Ammon's horn (tissue), 1 donor: ENCODE measurements around the gene EMC8.
"Not testable (repeated sequence)": the region's sequence is repeated elsewhere in the genome, so short reads cannot be mapped to it uniquely, and the experiment has no call there.

Experiments
- DNase-seq: peaks from one replicate; pipeline ENCODE4 v3.0.0-alpha.2; 2016; ENCODE audit warnings: low spot score

EMC8 gene

DNA sequence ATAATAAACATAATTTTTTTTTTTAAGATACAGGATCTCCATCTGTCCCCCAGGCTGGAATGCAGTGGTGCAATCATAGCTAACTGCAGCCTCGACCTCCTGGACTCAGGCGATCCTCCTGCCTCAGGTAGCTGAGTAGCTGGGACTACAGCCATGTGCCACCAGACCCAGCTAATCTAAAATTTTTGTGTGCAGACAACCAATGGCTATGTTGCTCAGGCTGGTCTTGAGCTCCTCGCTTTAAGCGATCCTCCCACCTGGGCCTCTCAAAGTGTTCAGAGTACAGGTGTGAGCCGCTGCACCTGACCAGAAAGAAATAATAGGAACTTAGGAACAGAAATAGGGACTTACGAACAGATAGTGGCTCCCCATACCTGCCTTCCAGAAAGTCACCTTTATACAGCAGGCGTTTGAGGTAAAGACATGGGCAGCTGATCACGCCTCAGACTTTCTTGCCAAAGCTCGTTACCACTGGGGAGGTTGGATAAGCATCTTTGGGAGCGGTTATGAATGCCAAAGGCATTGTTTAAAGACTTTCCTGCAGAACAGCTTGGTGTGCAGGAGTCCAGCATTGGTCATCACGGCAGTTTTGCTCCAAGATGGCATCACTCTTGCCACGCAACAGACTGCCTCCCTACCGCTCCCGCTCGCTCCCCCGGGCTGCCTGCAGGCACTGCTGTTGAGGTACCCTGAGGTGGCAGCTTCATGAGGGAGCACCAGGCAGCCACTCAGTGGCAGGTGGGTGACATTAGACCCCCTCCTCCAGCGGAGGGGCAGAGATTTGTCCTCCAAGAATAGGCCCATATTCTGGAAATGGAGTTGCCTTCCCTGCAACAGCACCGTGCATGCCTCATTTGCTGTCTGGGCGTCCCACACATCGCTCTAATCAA lies 13.7 kb upstream of the EMC8 start:
- DNase-seq: no peak

DNA sequence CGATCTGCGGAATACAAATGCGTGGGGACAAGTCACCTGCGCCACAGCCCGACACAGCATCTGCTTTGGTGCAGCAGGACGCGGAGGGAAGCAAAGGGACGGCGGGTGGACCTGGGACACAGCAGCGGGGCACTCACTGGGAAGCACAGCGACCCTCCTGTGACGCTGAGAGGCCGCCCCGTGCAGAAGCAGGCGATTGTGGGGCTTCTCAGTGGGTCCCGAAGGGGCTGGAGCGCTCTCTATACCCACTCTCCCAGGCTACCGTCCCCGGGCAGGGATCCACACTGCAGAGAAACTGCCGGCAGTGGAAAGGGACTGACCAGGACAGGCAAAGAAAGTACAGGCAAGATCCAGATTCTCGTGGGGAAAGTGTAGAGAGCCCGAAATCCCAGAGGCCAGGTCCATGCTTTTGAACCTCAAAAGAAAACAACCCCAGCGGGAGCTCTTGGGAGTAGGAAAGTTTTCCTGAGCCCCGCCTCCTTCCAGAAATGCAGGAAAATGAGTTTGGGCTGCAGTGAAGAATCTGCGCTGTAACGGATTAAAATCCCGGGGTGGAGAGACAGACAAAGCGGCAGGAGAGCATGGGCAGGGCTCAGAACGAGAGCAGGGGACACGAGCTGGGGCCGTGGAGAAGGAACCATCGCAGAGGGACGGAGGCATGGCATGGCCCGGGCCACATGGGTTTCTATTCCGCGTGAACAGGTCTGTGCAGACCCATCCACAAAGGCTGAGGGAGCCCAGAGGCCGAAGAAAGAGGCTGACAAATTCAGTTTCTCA lies 12.9 kb upstream of the EMC8 start:
- DNase-seq: no peak

DNA sequence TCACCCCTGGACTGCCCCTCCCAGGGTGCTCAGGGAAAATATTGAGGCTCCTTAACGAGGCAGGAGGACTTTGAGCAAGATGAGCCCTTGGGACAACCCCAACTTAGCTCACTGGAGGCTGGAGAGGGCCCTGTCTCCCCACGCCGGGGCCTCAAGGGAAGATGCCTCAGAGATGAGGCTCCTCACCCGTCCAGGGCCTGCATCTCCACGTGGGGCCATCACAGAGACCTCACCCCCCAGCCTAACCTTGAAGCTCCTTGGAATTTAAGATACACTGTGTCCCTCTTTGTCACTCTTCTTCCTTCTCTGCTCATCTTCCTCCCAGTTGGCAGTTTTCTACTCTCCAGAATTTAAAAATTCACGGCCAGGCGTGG lies 11.4 kb upstream of the EMC8 start:
- no peak for DNase-seq

DNA sequence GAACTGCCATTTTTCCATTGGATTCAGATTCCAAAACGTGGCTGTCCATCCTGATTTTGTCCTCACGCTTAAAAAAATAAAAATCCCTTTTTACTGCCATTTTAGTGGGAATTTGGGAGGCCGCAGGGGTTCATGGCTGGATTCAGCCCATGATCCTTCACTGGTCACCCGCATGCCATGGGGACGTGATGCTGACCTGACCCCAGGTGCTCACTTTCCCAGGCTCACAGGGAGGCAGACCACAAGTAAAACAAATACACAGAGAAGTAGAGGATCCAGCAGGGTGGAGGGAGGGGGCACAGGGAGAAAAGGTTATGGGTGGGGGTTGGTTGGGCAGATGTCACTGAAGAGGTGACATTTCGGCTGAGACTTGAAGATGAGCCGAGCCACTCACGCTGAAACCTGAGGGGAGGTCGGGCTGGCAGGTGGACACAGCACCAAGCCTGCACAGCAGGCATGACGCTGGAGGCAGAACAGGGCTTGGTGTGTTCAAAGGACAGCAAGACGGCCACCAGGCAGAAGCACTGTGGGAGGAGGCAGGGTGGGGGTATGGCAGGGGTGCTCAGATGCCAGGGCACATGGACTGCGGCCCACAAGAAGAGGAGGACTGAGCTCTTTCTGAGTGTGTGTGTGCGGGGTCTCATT lies 10.9 kb upstream of the EMC8 start:
- DNase-seq: no peak

DNA sequence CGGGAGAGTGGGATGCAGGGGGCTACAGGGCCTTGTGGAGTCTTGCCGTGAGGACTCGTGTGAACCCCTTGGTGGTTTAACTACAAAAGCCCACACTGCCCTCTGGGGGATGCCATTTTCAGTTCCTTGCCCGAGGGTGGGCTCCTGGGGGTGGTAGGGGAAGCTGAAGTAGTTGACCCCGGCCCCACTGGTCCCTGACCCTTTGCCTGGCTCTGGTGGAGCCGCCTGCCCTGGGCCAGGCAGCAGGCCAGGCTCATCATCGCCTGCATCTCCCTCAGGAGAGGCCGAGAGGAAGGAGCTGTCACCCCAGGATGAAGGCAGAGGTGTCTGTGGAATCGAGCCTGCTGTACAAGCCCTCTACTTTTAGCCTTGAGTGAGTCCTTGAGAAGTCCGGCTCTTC lies 10.3 kb upstream of the EMC8 start:
- no peak for DNase-seq

DNA sequence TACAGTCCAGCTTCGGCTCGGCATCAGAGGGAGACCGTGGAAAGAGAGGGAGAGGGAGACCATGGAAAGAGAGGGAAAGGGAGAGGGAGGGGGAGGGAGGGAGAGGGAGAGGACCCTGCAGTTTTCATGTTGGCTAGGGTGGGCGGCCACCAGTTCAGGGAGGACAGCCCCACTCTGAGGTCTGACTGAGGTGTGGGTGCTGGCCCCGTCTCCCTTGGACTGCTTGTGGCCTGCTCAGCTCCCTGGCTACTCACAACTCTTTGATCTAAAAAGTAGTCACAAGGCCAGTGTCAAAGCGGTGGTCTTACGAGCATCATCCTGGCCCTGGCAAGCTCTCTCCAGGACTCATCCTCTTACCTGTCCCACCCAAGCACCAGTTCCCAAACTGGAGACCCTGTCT lies 9.6 kb upstream of the EMC8 start:
- DNase-seq: no peak

DNA sequence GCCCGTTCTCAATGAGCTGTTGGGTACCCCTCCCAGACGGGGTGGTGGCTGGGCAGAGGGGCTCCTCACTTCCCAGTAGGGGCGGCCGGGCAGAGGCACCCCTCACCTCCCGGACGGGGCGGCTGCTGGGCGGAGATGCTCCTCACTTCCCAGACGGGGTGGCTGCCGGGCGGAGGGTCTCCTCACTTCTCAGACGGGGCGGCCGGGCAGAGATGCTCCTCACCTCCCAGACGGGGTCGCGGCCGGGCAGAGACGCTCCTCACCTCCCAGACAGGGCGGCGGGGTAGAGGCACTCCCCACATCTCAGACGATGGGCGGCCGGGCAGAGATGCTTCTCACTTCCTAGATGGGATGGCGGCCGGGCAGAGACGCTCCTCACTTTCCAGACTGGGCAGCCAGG lies 8.8 kb upstream of the EMC8 start:
- DNase-seq: not testable (repeated sequence)

DNA sequence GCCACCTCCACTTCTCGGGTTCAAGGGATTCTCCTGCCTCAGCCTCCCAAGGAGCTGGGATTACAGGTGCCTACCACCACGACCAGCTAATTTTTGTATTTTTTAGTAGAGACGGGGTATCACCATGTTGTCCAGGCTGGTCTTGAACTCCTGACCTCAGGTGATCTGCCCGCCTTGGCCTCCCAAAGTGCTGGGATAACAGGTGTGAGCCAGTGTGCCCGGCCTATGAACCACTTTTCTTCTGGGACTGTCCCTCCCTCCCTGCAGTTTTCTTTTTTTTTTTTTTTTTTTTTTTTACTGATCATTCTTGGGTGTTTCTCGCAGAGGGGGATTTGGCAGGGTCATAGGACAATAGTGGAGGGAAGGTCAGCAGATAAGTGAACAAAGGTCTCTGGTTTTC lies 8.0 kb upstream of the EMC8 start:
- DNase-seq: not testable (repeated sequence)

DNA sequence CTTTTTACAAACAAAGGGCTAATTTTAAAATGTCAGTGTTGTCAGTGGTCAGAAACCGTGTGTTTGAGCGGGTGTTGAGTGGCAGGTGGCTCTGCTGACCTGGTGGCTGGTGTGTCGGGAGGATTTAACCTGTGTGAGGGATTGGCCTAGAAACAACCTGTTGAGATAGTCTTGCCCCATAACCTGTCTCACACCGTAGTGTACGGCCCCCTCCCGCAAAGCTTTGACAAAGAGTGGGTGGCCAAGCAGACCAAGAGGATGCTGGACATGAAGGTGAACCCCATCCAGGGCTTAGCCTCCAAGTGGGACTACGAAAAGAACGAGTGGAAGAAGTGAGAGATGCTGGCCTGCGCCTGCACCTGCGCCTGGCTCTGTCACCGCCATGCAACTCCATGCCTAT lies 7.2 kb upstream of the EMC8 start:
- no peak for DNase-seq

DNA sequence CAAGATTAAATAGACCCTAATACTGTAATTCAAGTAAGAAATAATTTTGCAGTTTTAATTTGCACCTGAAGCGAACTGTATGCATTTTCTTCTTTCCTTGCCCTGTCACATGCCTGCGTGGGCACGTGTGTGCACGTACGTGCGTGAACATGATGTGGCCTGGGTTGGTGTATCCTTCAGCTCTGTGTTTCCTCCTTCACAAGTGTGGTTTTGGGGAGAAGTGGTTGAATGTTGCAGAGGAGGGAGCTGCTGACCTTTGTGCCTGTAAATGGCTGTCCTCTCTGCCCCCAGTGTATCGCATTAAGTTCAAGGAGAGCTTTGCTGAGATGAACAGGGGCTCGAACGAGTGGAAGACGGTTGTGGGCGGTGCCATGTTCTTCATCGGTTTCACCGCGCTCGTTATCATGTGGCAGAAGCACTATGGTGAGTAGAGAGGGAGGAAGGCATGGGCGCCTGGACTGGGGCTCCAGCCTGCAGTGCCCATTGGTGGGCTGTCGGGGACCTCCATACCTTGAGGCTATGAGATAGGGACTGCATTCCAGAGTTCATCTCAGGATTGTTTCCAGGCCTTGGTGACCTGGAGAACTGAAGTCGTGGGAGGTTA lies 6.2 kb upstream of the EMC8 start:
- DNase-seq: no peak

DNA sequence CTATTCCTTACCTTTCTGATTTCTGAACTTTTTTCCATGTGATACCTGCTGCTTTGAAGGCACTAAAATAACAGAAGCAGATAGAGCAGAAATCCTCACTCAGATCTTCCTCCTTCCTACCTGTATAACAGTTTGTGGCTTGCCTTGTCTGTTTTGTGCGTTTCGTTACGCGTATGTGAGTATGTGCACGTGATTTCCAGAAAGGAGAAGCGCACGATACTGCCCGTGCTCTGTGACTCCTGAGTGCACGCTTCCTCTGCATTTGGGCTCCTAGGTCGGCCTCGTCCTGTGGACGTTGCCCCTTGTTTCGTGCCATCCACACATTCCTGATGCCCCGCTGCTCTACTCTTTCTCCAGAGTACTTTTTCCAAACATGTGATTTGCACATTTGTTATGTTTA lies 4.2 kb upstream of the EMC8 start:
- DNase-seq: no peak

DNA sequence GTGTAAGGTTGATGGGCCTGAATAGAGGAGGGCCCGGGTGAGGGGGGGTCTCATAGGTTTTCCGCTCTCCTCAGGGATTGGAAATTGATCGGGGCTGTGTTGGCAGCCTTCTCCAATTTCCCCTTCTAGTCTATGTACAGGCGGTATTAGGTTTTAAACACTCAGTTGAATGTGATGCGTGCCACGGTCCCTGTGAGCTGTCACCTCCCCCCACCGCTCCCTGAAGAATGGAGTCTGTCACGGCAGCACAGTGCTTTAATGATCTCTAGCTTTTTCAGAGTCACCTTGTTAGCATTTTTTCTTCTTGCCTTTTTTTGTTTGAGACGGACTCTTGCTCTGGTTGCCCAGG lies 951 bp upstream of the EMC8 start:
- DNase-seq: no peak

DNA sequence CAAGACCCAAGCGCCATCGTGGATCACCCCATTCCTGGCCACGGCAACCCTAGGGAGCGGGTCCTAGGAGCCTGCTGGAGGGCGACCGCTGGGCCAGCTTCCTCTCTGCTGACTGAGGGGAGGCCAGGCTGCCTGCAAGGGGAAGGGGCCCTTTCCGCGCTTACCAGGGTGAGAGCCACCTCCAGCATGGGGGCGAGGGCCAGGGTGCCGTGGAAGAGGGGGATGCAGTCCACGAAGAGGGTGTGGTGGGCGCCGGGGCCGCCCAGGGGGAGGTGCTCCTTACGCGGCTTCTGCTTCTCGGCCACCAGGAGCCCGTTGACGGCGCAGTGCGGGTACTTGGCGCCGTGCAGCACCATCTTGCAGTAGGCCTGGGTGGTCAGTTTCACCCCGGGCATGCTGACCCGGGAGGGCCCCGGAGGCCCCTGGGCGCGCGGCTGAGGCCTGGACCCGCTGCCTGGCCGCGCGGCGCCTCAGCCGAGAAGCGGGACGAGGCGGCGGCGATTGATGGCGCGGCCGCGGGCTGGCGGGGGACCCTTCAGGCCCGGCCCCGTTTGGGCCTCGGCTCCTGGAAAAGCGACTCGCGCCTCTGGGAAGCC lies 345 bp downstream of the EMC8 start:
- no peak for DNase-seq

DNA sequence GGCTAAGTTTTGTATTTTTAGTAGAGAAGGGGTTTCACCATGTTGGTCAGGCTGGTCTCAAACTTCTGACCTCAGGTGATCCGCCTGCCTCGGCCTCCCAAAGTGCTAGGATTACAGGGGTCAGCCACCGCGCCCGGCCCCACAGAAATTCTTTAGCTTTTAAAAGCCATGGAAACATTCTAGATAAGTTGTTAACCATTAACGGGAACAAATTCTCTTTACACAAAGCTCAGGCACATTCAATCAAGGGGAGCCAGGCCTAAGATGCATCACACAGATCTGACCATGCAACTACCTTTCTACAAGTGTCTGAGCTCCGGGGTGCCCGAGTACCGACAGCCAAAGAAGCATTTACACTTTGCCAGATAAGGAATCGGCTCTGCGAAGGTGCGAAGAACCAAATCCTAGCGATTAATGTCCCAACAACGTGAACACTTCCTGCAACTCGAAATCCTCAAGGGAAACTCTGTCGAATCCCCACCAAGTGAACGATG lies 1.0 kb downstream of the EMC8 start:
- no peak for DNase-seq

DNA sequence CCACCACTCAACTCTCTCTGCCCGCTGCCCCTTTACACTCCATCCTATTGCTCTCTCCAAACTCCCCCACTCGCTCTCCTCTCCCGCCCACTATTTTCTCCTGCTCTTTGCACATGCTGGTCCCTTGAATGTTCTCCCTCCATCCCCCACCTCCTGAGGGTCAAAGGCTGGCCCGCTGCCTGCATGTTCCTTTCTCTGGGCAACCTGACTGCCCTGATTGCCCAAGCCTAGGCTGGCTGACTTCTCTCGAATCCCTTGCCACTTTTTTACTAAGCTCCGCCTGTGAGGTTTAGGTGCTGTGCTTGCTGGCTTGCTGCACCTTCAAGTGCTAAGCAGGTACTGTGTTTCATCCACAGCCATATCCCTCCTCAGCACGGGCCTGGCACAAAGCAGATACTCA lies 2.7 kb downstream of the EMC8 start:
- DNase-seq: no peak

DNA sequence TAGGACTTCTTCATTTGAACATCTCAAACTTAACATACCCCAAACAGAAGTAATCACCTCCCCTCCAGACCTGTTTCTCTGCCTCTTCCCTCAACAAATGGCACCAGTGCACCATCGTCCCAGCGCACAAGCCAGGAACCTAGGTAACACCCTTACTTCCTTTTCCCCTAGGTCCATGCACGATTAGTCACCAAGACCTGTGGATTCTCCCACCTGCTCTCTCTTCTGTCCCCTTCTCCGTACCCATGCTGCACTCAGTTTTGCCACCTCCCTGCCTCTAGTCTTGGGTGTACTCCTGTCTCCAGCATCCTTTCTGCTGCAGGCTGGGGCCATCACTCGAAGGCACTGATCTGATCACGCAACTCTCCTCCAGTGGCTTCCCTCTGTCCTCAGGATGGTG lies 3.2 kb downstream of the EMC8 start:
- DNase-seq: no peak

DNA sequence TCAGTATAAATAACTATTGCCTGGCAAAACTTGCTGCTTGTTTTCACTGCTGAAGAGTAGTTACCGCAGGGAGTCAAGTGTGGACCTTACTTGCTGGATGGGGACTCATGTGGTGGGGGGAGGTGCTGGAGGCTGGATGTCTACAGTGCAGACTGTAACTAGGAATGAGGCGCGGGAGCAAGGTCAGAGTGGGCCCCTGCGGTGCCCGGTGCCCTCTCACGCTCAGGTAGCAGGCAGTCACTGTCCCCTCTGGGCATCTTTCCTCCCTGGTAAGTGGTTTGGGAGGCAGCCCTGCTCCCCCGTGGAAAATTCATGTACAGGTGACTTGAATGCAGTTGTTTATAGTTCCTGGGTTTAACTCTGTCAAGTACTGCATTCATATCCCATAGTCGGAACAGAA lies 4.6 kb downstream of the EMC8 start:
- no peak for DNase-seq

DNA sequence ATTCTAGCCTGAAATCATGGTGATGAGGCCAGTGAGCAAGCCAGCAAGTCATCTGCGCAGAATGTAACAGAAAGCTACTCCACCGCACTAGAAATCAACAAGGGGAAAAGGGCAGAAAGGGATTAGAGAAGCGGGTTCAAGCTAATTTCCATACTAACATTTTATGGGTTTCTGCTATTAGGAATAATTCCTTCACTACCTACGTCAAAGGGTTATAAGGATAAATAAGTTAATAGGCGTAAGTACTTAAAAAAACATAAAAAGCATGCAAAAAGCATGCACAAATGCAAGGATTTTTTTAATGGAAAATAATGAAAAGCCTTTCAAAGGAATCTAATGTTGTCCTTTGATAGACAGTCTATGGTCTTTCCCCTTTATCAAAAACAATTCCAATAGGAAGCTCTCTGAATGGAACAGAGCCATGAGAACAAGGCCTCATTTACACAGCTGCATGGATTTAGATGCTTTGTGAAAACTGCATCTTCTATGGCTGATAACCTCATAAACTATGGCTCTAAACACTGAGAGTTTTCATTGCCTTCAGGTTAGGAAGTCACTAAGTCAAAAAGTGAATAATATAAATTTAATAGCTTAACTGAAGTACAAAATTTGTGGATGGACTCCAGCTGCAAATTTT lies 5.6 kb downstream of the EMC8 start:
- no peak for DNase-seq

DNA sequence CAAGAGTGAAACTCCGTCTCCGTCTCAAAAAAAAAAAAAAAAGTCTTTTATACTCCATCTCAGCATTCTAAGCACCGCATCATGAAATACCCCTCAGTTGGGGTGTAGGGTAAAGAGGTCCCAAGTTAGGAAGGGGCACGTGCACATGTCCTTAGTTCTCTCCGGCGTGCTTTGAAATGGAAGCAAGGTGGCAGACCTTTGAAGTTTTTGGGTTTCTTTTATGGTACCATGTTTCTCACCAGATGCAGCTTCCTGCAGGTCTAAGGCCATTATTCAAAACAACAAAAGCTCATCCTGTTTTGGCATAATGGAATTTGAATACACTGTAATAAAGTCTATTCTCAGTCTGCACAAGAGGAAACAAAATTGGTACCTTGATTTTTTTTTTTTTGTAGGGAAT lies 9.6 kb downstream of the EMC8 start:
- no peak for DNase-seq

DNA sequence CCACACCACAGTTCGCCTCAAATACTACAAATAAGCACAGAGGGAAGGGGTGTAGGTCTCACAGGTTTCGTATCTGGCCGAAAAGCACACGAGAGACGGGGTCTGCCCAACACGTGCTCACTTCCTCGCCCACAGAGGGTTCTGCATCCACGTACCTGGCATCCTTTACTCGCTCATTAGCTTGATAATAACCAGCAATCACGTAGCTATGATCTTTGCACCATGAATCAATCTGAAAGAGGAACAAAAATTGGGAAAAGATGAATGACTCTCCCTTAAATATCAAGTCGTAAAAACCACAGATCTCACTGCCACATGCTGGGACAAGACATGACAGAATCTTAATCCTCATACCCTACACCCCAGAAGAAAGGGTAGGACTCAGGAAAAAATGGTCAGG lies 10.5 kb downstream of the EMC8 start:
- no peak for DNase-seq

DNA sequence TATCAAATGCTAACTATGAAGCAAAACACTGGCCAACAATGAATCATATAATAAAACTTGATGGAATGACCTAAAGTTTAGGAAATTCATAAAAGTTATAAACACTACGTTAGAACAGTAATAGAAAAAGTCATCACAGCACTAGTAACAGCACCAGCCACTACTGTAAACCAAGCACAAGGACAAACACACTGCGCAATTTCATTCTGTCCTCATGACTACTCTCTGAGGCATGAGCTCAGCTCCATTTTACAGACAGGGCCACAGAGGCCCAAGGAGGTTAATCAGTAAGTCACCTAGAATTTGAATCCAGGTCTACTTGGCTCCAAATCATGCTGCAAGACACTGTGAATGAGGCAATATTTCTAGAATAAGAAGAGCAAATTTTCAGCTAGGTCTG lies 13.4 kb downstream of the EMC8 start:
- no peak for DNase-seq

DNA sequence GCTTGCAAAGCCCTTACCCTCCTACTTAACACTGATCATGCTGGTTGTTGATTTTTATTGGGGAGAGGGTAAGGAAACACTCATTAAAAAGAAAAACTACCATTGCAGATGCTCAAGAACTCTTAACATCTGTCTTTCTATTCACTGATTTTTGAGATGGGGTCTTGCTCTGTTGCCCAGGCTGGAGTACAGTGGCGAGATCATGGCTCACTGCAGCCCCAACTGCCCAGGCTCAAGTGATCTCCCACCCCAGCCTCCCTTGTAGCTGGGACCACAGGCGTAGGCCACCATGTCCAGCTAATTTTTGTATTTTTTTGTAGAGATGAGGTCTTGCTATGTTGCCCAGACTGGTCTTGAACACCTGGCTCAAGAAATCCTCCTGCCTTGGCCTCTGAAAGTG lies 14.5 kb downstream of the EMC8 start:
- DNase-seq: no peak
